GM23338 (cell line): ENCODE results near the gene GOSR2. TPM values are rescaled to one million over a fixed set of nuclear protein-coding genes. Genes with fewer than 3 reads are reported as not detected.

Source experiments
- ATAC-seq: fragments of 200-7000 bp; cut with Tn5 transposase; 3 replicates; pipeline ENCODE4 v1.9.1; 2020
- DNase-seq: peaks from one replicate; pipeline ENCODE4 v3.0.0-alpha.2; 2015; ENCODE audit warnings: low spot score
- H2AFZ ChIP-seq: fragments of 200-600 bp; sonication (generic); 2 replicates; pipeline ENCODE4 v1.8.0; 2016; ENCODE audit warnings: antibody characterized with exemption, mild to moderate bottlenecking, moderate library complexity
- H3F3A ChIP-seq: fragments of 200-600 bp; sonication (generic); replicated peaks from 2 replicates; pipeline ENCODE4 v1.8.0; 2017; ENCODE audit warnings: antibody characterized with exemption, mixed run types, low read depth
- H3K27ac ChIP-seq: fragments of 200-600 bp; sonication (generic); 2 replicates; pipeline ENCODE4 v1.6.1; 2016; ENCODE audit warnings: low read depth
- H3K27me3 ChIP-seq: fragments of 200-600 bp; sonication (generic); 2 replicates; pipeline ENCODE4 v1.8.0; 2016; ENCODE audit warnings: mild to moderate bottlenecking, mixed run types, moderate library complexity; ENCODE audit not compliant: insufficient read depth
- H3K36me3 ChIP-seq: fragments of 200-600 bp; sonication (generic); 2 replicates; pipeline ENCODE4 v1.8.0; 2016; ENCODE audit warnings: mild to moderate bottlenecking; ENCODE audit not compliant: insufficient read depth
- H3K4me1 ChIP-seq: fragments of 200-600 bp; sonication (generic); 2 replicates; pipeline ENCODE4 v1.8.0; 2016; ENCODE audit warnings: mild to moderate bottlenecking, moderate library complexity; ENCODE audit not compliant: insufficient read depth
- H3K4me2 ChIP-seq: fragments of 200-600 bp; sonication (generic); 2 replicates; pipeline ENCODE4 v1.7.1; 2017; ENCODE audit warnings: mixed run types
- H3K4me3 ChIP-seq: fragments of 200-600 bp; sonication (generic); 2 replicates; pipeline ENCODE4 v1.6.1; 2016; ENCODE audit warnings: mixed run types
- H3K79me2 ChIP-seq: fragments of 200-600 bp; sonication (generic); replicated peaks from 2 replicates; pipeline ENCODE4 v1.8.0; 2017; ENCODE audit warnings: mild to moderate bottlenecking; ENCODE audit not compliant: insufficient read depth
- H3K9me2 ChIP-seq: fragments of 200-600 bp; sonication (generic); 2 replicates; pipeline ENCODE4 v1.8.0; 2017; ENCODE audit not compliant: insufficient read depth
- H4K20me1 ChIP-seq: fragments of 200-600 bp; sonication (generic); replicated peaks from 2 replicates; pipeline ENCODE4 v1.8.0; 2017; ENCODE audit warnings: mild to moderate bottlenecking; ENCODE audit not compliant: insufficient read depth
- H3K27ac Mint-ChIP-seq: 2 replicates; pipeline ENCODE4 v1.8.0; 2020; ENCODE audit warnings: inconsistent platforms, mild to moderate bottlenecking, moderate library complexity, mixed read lengths
- H3K27me3 Mint-ChIP-seq: 3 replicates; pipeline ENCODE4 v1.8.0; 2022; ENCODE audit warnings: low read depth, mild to moderate bottlenecking, moderate library complexity, mixed read lengths, inconsistent platforms; ENCODE audit not compliant: insufficient read depth, poor library complexity
- H3K36me3 Mint-ChIP-seq: 3 replicates; pipeline ENCODE4 v1.8.0; 2021; ENCODE audit warnings: low read depth, mild to moderate bottlenecking, inconsistent platforms, moderate library complexity, mixed read lengths
- H3K4me1 Mint-ChIP-seq: 3 replicates; pipeline ENCODE4 v1.8.0; 2020; ENCODE audit warnings: mild to moderate bottlenecking, inconsistent platforms, mixed read lengths
- H3K4me3 Mint-ChIP-seq: 3 replicates; pipeline ENCODE4 v1.8.0; 2021; ENCODE audit warnings: moderate library complexity, mild to moderate bottlenecking, inconsistent platforms, mixed read lengths
- H3K9me3 Mint-ChIP-seq: 3 replicates; pipeline ENCODE4 v1.8.0; 2020; ENCODE audit warnings: moderate library complexity, mild to moderate bottlenecking, inconsistent platforms, mixed read lengths
- CREB1 ChIP-seq: fragments of 250-450 bp; sonication (Bioruptor Pico); IDR thresholded peaks from 2 replicates; pipeline ENCODE4 v1.5.0; 2020; ENCODE audit warnings: low read depth, mild to moderate bottlenecking, moderate library complexity
- EZH2 ChIP-seq: fragments of 200-600 bp; sonication (generic); IDR thresholded peaks from one replicate; pipeline ENCODE4 v1.8.0; 2017; ENCODE audit warnings: antibody characterized with exemption, mild to moderate bottlenecking, low read depth; ENCODE audit not compliant: unreplicated experiment
- EZH2phosphoT487 ChIP-seq: fragments of 200-600 bp; sonication (generic); IDR thresholded peaks from one replicate; pipeline ENCODE4 v1.8.1; 2018; ENCODE audit warnings: antibody characterized with exemption; ENCODE audit not compliant: unreplicated experiment
- POLR2AphosphoS5 ChIP-seq: IDR thresholded peaks from 2 replicates; pipeline ENCODE4 v1.6.1; 2016; ENCODE audit warnings: antibody characterized with exemption, low read depth
- REST ChIP-seq: IDR thresholded peaks from one replicate; pipeline ENCODE4 v1.6.1; 2018; ENCODE audit warnings: antibody characterized with exemption; ENCODE audit not compliant: unreplicated experiment
- STAT1 ChIP-seq: IDR thresholded peaks from one replicate; pipeline ENCODE4 v1.6.1; 2016; ENCODE audit warnings: antibody characterized with exemption; ENCODE audit not compliant: unreplicated experiment
- ZNF114 ChIP-seq: fragments of 250-450 bp; sonication (Bioruptor Pico); IDR thresholded peaks from 2 replicates; pipeline ENCODE4 v1.5.0; 2020; ENCODE audit warnings: mild to moderate bottlenecking, moderate library complexity
- polyA plus RNA-seq: library from polyadenylated mRNA; unstranded; fragments of >200 nt; fragmentation: Nextera tagmentation; extraction: Ambion mirVana; gene quantifications from 2 replicates; pipeline ENCODE4 v1.2.1, GENCODE V29; 2016
- total RNA-seq: library from RNA; depleted of rRNA; stranded (reverse); fragments of >200 nt; shearing (Covaris generic); gene quantifications from 2 replicates; pipeline ENCODE4 v1.2.3, GENCODE V29; 2014
- TF ChIP-seq, protein P1 (sequence below), 2 experiments: fragments of 200-600 bp in 1 of 2; sonication (generic) in 1 of 2; conservative IDR thresholded peaks; 2 replicates each; pipeline versions ENCODE4 v1.5.1 to v1.6.1; 2016 to 2017; ENCODE audit warnings: antibody characterized with exemption in 2 of 2, low read depth in 2 of 2, mild to moderate bottlenecking in 2 of 2, moderate library complexity in 1 of 2
- TF ChIP-seq, protein P2 (sequence below): IDR thresholded peaks from 2 replicates; pipeline ENCODE4 v1.6.1; 2016; ENCODE audit warnings: antibody characterized with exemption

The GOSR2 gene
- total and polyA plus RNA-seq, 2 experiments from 2014 or later, result 33.2 to 36.2 TPM

DNA sequence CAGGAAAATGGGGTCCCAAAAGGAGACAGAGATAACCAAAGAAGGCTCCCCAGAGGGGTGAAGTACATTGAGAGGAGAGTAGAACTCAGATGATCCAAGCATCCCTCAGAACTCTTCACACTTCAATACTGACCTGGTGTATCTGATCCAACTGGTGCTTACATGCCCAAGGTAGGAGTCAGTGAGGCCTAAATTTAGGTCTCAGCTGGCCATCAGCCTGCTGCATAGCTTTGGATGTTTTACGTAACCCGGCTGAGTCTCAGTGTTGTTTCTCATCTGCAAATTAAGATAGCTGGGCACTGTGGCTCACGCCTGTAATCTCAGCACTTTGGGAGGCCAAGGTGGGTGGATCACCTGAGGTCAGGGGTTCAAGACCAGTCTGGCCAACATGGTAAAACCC lies 11.6 kb upstream of the GOSR2 start:
- Mint-ChIP-seq H3K27ac (no peak overlapping the region), H3K4me1 (peaks cover 5% of the 10 kb centered on the region; the same call in 2 of the 3 replicates), H3K4me3 (no peak overlapping the region), H3K9me3 (no peaks in the 10 kb centered on the region), H3K36me3 (no peaks in the 10 kb centered on the region; the same call in 2 of the 3 replicates), H3K27me3 (peaks cover 8% of the 10 kb centered on the region)
- no peak overlapping the region for H3K4me3 ChIP-seq
- no peaks in the 10 kb centered on the region for H3K4me1 ChIP-seq
- no peak overlapping the region for H3K4me2 ChIP-seq
- H3K27ac ChIP-seq, result no peak overlapping the region
- no peak for ATAC-seq
- TF ChIP-seq ZNF114 (CRISPR knock-in tag) (no peak), EZH2 (no peak)
- no peaks in the 10 kb centered on the region for H4K20me1 ChIP-seq
- H3K9me2 ChIP-seq, result no peaks in the 10 kb centered on the region
- no peak overlapping the region for H2AFZ ChIP-seq
- H3K36me3 ChIP-seq, result no peaks in the 10 kb centered on the region
- no peak for DNase-seq
- no peaks in the 10 kb centered on the region for H3F3A ChIP-seq
- no peaks in the 10 kb centered on the region for H3K27me3 ChIP-seq
- H3K79me2 ChIP-seq, result no peaks in the 10 kb centered on the region

- Histone ChIP-seq H3K4me3 (no peak overlapping the region), H4K20me1 (no peaks in the 10 kb centered on the region), H3K27me3 (no peaks in the 10 kb centered on the region), H3K4me2 (no peak overlapping the region), H3F3A (no peaks in the 10 kb centered on the region), H3K79me2 (no peaks in the 10 kb centered on the region), H3K4me1 (no peaks in the 10 kb centered on the region), H2AFZ (no peak overlapping the region), H3K27ac (no peak overlapping the region), H3K9me2 (no peaks in the 10 kb centered on the region), H3K36me3 (no peaks in the 10 kb centered on the region)
- no peaks in the 10 kb centered on the region; the same call in 2 of the 3 replicates for H3K36me3 Mint-ChIP-seq
- no peak for DNase-seq
- peaks cover 5% of the 10 kb centered on the region; the same call in 2 of the 3 replicates for H3K4me1 Mint-ChIP-seq
- H3K9me3 Mint-ChIP-seq, result no peaks in the 10 kb centered on the region
- H3K27me3 Mint-ChIP-seq, result peaks cover 5% of the 10 kb centered on the region
- ATAC-seq, result no peak
- H3K27ac Mint-ChIP-seq, result no peak overlapping the region
- no peak overlapping the region for H3K4me3 Mint-ChIP-seq
- no peak for TF ChIP-seq EZH2
- no peak for TF ChIP-seq ZNF114 (CRISPR knock-in tag)
These were observed 7.4 kb upstream of the GOSR2 start for GRCh38 chr17:46915596-46915995.

- Histone ChIP-seq H3K4me2 (no peak overlapping the region), H3K79me2 (no peaks in the 10 kb centered on the region), H4K20me1 (no peaks in the 10 kb centered on the region), H3K27ac (no peak overlapping the region), H2AFZ (no peak overlapping the region), H3K27me3 (no peaks in the 10 kb centered on the region), H3F3A (no peaks in the 10 kb centered on the region), H3K9me2 (no peaks in the 10 kb centered on the region), H3K4me3 (no peak overlapping the region), H3K36me3 (no peaks in the 10 kb centered on the region), H3K4me1 (no peaks in the 10 kb centered on the region)
- no peak overlapping the region for H3K27ac Mint-ChIP-seq
- ATAC-seq, result no peak
- H3K9me3 Mint-ChIP-seq, result no peaks in the 10 kb centered on the region
- H3K27me3 Mint-ChIP-seq, result peaks cover 5% of the 10 kb centered on the region
- H3K36me3 Mint-ChIP-seq, result no peaks in the 10 kb centered on the region; the same call in 2 of the 3 replicates
- no peak overlapping the region for H3K4me3 Mint-ChIP-seq
- no peak for DNase-seq
- H3K4me1 Mint-ChIP-seq, result peaks cover 5% of the 10 kb centered on the region; the same call in 2 of the 3 replicates
- TF ChIP-seq POLR2AphosphoS5 (no peak), STAT1 (no peak), EZH2phosphoT487 (no peak), REST (no peak), ZNF114 (CRISPR knock-in tag) (no peak), CREB1 (CRISPR knock-in tag) (no peak)
- TF ChIP-seq, protein P1, sequence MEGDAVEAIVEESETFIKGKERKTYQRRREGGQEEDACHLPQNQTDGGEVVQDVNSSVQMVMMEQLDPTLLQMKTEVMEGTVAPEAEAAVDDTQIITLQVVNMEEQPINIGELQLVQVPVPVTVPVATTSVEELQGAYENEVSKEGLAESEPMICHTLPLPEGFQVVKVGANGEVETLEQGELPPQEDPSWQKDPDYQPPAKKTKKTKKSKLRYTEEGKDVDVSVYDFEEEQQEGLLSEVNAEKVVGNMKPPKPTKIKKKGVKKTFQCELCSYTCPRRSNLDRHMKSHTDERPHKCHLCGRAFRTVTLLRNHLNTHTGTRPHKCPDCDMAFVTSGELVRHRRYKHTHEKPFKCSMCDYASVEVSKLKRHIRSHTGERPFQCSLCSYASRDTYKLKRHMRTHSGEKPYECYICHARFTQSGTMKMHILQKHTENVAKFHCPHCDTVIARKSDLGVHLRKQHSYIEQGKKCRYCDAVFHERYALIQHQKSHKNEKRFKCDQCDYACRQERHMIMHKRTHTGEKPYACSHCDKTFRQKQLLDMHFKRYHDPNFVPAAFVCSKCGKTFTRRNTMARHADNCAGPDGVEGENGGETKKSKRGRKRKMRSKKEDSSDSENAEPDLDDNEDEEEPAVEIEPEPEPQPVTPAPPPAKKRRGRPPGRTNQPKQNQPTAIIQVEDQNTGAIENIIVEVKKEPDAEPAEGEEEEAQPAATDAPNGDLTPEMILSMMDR (conservative IDR thresholded peaks at IDR 0.05; ENCODE audit: low read depth in 2 of 2), result no peak
- TF ChIP-seq, protein P2, sequence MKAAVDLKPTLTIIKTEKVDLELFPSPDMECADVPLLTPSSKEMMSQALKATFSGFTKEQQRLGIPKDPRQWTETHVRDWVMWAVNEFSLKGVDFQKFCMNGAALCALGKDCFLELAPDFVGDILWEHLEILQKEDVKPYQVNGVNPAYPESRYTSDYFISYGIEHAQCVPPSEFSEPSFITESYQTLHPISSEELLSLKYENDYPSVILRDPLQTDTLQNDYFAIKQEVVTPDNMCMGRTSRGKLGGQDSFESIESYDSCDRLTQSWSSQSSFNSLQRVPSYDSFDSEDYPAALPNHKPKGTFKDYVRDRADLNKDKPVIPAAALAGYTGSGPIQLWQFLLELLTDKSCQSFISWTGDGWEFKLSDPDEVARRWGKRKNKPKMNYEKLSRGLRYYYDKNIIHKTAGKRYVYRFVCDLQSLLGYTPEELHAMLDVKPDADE, result no peak
These were observed 6.7 kb upstream of the GOSR2 start for GRCh38 chr17:46916211-46916610.
